ENCODE measurements around the gene LASP1NB.

- TF ChIP-seq POLR2A (IDR thresholded peaks at IDR 0.05) (no peak), CTCF (IDR thresholded peaks at IDR 0.05) (no peak)
These were observed 40.2 kb upstream of the LASP1NB start for GRCh38 chr17:38885044-38885727.

Measured in heart left ventricle (tissue), 13 donors.